ENCODE results near the gene RBP5. TPM values are rescaled to one million over a fixed set of nuclear protein-coding genes. Genes with fewer than 3 reads are reported as not detected.

The RBP5 gene
- total and polyA plus RNA-seq, 2 donors (not counting 1 experiment from before 2014, with no cell fraction given) = 1.1 TPM; not detected in 1

DNA sequence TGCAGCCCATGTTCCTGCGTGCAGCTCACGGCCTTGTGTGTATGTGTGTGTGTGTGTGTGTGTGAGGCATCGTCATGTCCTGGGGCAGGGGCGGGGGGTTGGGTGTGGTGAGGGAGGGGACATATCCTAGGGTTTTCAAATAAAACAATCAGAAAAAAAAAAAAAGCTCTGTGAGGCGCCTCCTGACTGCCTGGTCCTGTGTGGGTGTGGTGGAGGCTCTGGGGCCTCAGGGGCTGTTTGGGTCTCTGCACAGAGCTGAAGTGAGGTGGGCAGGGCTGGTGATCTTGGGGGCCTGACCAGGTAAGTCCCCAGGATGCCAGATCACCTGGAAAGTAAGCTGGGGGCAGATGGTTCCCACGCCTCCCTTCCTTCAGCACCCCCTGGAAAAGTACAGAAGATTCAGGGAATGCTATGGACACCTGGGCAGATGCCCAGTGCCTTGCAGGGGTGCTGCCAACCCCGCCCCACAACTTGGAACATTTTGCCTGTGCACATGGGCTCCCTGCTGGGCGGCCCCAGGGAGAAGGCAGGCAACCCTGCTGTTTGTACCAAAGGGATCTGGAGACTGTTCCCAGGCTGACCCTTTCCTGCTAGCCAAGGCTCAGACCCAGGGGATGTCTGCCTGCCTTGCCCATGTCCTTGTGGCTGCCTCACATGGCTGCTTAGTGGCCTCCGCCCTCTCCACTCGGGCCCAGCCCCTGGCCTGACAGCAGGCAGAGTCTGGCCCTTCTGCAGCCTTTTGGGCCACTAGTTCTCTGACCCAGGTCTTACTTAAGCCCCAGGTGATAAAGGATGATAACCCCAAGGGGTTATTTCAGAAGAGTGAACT lies 30.3 kb upstream of the RBP5 start:
- ATAC-seq (ENCODE audit: low read depth) = no peak
- H3K36me3 ChIP-seq (replicated peaks in 1 of 2; ENCODE audit: control extremely low read depth in 1 of 2, control insufficient read depth in 1 of 2, extremely low read depth in 1 of 2, insufficient read depth in 2 of 2, low read length in 1 of 2) = peaks cover 0 to 6% of the 10 kb centered on the region in 2 experiments
- H3K4me1 Mint-ChIP-seq = peaks cover 4% of the 10 kb centered on the region
- no peak overlapping the region for H2AFZ ChIP-seq (ENCODE audit: insufficient read depth, low read depth, low read length, poor library complexity, severe bottlenecking)
- ChIA-PET POLR2A (no interaction called here), CTCF (interaction anchor here (0.5 kb wide), 2 partner anchors 59 to 139 kb away, joined by 3 read pairs; no protein-coding TSS in a partner anchor)
- H3K27me3 ChIP-seq (replicated peaks in 1 of 4; ENCODE audit: control extremely low read depth in 1 of 4, control insufficient read depth in 3 of 4, insufficient read depth in 4 of 4, low read length in 3 of 4) = peaks cover 0 to 12% (median 2%) of the 10 kb centered on the region in 4 experiments
- no peak overlapping the region for H3K4me3 ChIP-seq (ENCODE audit: control extremely low read depth in 1 of 5, extremely low read depth in 1 of 5, insufficient read depth in 1 of 5, low read depth in 2 of 5, low read length in 4 of 5)
- no peak overlapping the region for H3K27ac Mint-ChIP-seq
- no peak overlapping the region for H3K4me2 ChIP-seq (replicated peaks; ENCODE audit: low read depth, low read length, poor library complexity, severe bottlenecking)
- TF ChIP-seq EZH2 (IDR thresholded peaks at IDR 0.05; ENCODE audit: borderline replicate concordance, insufficient read depth, low read depth, low read length, poor library complexity, severe bottlenecking) = no peak
- TF ChIP-seq, protein P1, sequence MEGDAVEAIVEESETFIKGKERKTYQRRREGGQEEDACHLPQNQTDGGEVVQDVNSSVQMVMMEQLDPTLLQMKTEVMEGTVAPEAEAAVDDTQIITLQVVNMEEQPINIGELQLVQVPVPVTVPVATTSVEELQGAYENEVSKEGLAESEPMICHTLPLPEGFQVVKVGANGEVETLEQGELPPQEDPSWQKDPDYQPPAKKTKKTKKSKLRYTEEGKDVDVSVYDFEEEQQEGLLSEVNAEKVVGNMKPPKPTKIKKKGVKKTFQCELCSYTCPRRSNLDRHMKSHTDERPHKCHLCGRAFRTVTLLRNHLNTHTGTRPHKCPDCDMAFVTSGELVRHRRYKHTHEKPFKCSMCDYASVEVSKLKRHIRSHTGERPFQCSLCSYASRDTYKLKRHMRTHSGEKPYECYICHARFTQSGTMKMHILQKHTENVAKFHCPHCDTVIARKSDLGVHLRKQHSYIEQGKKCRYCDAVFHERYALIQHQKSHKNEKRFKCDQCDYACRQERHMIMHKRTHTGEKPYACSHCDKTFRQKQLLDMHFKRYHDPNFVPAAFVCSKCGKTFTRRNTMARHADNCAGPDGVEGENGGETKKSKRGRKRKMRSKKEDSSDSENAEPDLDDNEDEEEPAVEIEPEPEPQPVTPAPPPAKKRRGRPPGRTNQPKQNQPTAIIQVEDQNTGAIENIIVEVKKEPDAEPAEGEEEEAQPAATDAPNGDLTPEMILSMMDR (IDR thresholded peaks at IDR 0.05) = no peak
- peaks cover 24% of the 10 kb centered on the region for H3K27me3 Mint-ChIP-seq
- no peak overlapping the region for H3K4me3 Mint-ChIP-seq
- no peak overlapping the region for H3K9ac ChIP-seq (ENCODE audit: low read length)
- no peaks in the 10 kb centered on the region for H3K4me1 ChIP-seq (ENCODE audit: control insufficient read depth in 2 of 2, insufficient read depth in 2 of 2, low read length in 2 of 2)
- 81% methylated on average over 6 of the region's 10 CpGs for WGBS (ENCODE audit: insufficient coverage)
- H4K20me1 ChIP-seq (ENCODE audit: control insufficient read depth, insufficient read depth, low read length, poor library complexity, severe bottlenecking) = no peaks in the 10 kb centered on the region
- H3K27ac ChIP-seq (ENCODE audit: low read length in 2 of 2) = no peak overlapping the region
- DNase-seq = no peak
- intact Hi-C loops (cut with micrococcal nuclease) = no loop called here
- H3K79me2 ChIP-seq (ENCODE audit: control insufficient read depth, insufficient read depth, low read length) = no peaks in the 10 kb centered on the region
- no peaks in the 10 kb centered on the region for H3K9me3 ChIP-seq (ENCODE audit: control extremely low read depth in 1 of 3, control insufficient read depth in 2 of 3, insufficient read depth in 1 of 3, low read length in 2 of 3)
- H3K9me3 Mint-ChIP-seq (ENCODE audit: insufficient read depth) = no peaks in the 10 kb centered on the region

DNA sequence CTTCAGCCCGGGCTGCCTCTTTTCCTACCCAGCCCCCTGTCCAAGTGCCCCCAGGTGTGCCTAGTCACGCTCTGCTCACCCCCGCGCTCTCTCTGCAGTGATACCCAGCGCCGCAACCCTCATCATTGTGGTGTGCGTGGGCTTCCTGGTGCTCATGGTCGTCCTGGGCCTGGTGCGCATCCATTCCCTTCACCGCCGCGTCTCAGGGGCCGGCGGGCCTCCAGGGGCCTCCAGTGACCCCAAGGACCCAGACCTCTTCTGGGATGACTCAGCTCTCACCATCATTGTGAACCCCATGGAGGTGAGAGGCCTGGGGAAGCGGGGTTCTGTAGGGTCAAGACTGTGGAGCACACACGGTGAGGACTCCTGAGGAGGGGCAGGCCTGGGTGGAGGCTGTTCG lies 28.7 kb upstream of the RBP5 start:
- Histone ChIP-seq H3K4me1 (ENCODE audit: control insufficient read depth in 2 of 2, insufficient read depth in 2 of 2, low read length in 2 of 2) (no peaks in the 10 kb centered on the region), H3K4me3 (ENCODE audit: control extremely low read depth in 1 of 5, extremely low read depth in 1 of 5, insufficient read depth in 1 of 5, low read depth in 2 of 5, low read length in 4 of 5) (no peak overlapping the region), H3K27ac (ENCODE audit: low read length in 2 of 2) (no peak overlapping the region), H3K9me3 (ENCODE audit: control extremely low read depth in 1 of 3, control insufficient read depth in 2 of 3, insufficient read depth in 1 of 3, low read length in 2 of 3) (no peaks in the 10 kb centered on the region), H3K9ac (ENCODE audit: low read length) (no peak overlapping the region), H3K4me2 (replicated peaks; ENCODE audit: low read depth, low read length, poor library complexity, severe bottlenecking) (no peak overlapping the region), H4K20me1 (ENCODE audit: control insufficient read depth, insufficient read depth, low read length, poor library complexity, severe bottlenecking) (no peaks in the 10 kb centered on the region), H2AFZ (ENCODE audit: insufficient read depth, low read depth, low read length, poor library complexity, severe bottlenecking) (no peak overlapping the region), H3K79me2 (ENCODE audit: control insufficient read depth, insufficient read depth, low read length) (no peaks in the 10 kb centered on the region), H3K36me3 (replicated peaks in 1 of 2; ENCODE audit: control extremely low read depth in 1 of 2, control insufficient read depth in 1 of 2, extremely low read depth in 1 of 2, insufficient read depth in 2 of 2, low read length in 1 of 2) (peaks cover 0 to 6% of the 10 kb centered on the region in 2 experiments), H3K27me3 (replicated peaks in 1 of 4; ENCODE audit: control extremely low read depth in 1 of 4, control insufficient read depth in 3 of 4, insufficient read depth in 4 of 4, low read length in 3 of 4) (peaks cover 0 to 2% (median 0%) of the 10 kb centered on the region in 4 experiments)
- Mint-ChIP-seq H3K4me1 (no peaks in the 10 kb centered on the region), H3K27ac (no peak overlapping the region), H3K27me3 (peaks cover 9% of the 10 kb centered on the region), H3K4me3 (no peak overlapping the region), H3K9me3 (ENCODE audit: insufficient read depth) (no peaks in the 10 kb centered on the region)
- DNase-seq = no peak
- no peak for ATAC-seq (ENCODE audit: low read depth)
- intact Hi-C loops (cut with micrococcal nuclease) = no loop called here
- POLR2A ChIA-PET = no interaction called here
- TF ChIP-seq, protein P1 (IDR thresholded peaks at IDR 0.05) = no peak
- TF ChIP-seq EZH2 (IDR thresholded peaks at IDR 0.05; ENCODE audit: borderline replicate concordance, insufficient read depth, low read depth, low read length, poor library complexity, severe bottlenecking) = no peak
- WGBS (ENCODE audit: insufficient coverage) = 86% methylated on average over 11 of the region's 17 CpGs
- CTCF ChIA-PET = no interaction called here
